DOHH2 (cell line): ENCODE data around the gene ZDHHC6.

Experiments used
- CTCF ChIP-seq: fragments of 200-600 bp; sonication (generic); IDR thresholded peaks from one replicate; pipeline ENCODE4 v1.5.1; 2014; ENCODE audit warnings: antibody characterized with exemption, mild to moderate bottlenecking, low read depth, low read length; ENCODE audit not compliant: poor library complexity, severe bottlenecking
- EZH2phosphoT487 ChIP-seq: fragments of 200-600 bp; sonication (generic); IDR thresholded peaks from 2 replicates; pipeline ENCODE4 v1.6.1; 2017; ENCODE audit warnings: borderline replicate concordance, mild to moderate bottlenecking, antibody characterized with exemption, low read length, moderate library complexity, mixed read lengths

DNA sequence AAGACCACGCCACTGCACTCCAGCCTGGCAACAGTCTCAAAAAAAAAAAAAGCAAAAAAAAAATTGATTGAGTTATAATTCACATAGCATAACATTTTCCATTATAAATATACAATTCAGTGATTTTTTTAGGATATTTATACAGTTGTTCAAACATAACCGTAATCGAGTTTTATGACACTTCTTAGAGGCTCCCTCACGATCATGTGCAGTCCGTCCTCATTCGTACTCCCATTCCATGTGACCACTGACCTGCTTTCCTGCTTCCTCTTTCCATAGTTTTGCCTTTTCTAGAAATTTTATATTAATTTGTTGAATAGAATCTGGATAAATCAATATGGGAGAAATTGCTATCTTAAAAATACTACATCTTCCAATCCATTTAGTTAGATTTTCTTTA is 46.0 kb upstream of the ZDHHC6 start:
- TF ChIP-seq EZH2phosphoT487 (no peak), CTCF (no peak)
